Loucy (cell line): ENCODE results near the gene MYEOV.

Experiments used
- H2AFZ ChIP-seq: fragments of 200-600 bp; sonication (generic); 2 replicates; pipeline ENCODE4 v1.6.0; 2016; ENCODE audit warnings: antibody characterized with exemption, mild to moderate bottlenecking, low read length, moderate library complexity
- H3F3A ChIP-seq: fragments of 200-600 bp; 2 replicates; pipeline ENCODE4 v1.6.0; 2016; ENCODE audit warnings: antibody characterized with exemption, low read depth, mild to moderate bottlenecking
- H3K27me3 ChIP-seq: fragments of 200-600 bp; sonication (generic); 2 replicates; pipeline ENCODE4 v1.6.1; 2014; ENCODE audit warnings: low read length, mild to moderate bottlenecking; ENCODE audit not compliant: insufficient read depth, poor library complexity, severe bottlenecking
- H3K36me3 ChIP-seq: fragments of 200-600 bp; sonication (generic); 2 replicates; pipeline ENCODE4 v1.6.1; 2016; ENCODE audit warnings: low read length; ENCODE audit not compliant: insufficient read depth
- H3K4me1 ChIP-seq: fragments of 200-600 bp; sonication (generic); 2 replicates; pipeline ENCODE4 v1.5.1; 2014; ENCODE audit warnings: low read length, mild to moderate bottlenecking; ENCODE audit not compliant: insufficient read depth, poor library complexity, severe bottlenecking
- H3K4me2 ChIP-seq: fragments of 200-600 bp; sonication (generic); 2 replicates; pipeline ENCODE4 v1.6.0; 2014; ENCODE audit warnings: antibody characterized with exemption, low read length, low read depth, mild to moderate bottlenecking; ENCODE audit not compliant: poor library complexity, severe bottlenecking
- H3K4me3 ChIP-seq: fragments of 200-600 bp; sonication (generic); 2 replicates; pipeline ENCODE4 v1.5.1; 2014; ENCODE audit warnings: low read length, mild to moderate bottlenecking, mixed read lengths; ENCODE audit not compliant: poor library complexity, severe bottlenecking
- H3K79me2 ChIP-seq: fragments of 200-600 bp; sonication (generic); 2 replicates; pipeline ENCODE4 v1.6.1; 2014; ENCODE audit warnings: low read length; ENCODE audit not compliant: insufficient read depth
- H3K9ac ChIP-seq: fragments of 200-600 bp; sonication (generic); 2 replicates; pipeline ENCODE4 v1.6.0; 2014; ENCODE audit warnings: mild to moderate bottlenecking, low read depth, low read length, moderate library complexity; ENCODE audit not compliant: poor library complexity, severe bottlenecking
- H3K9me2 ChIP-seq: fragments of 200-600 bp; sonication (generic); replicated peaks from 2 replicates; pipeline ENCODE4 v1.6.1; 2016; ENCODE audit warnings: low read depth, low read length, mixed read lengths
- H3K9me3 ChIP-seq: fragments of 200-600 bp; sonication (generic); 2 replicates; pipeline ENCODE4 v1.6.1; 2014; ENCODE audit warnings: mild to moderate bottlenecking, antibody characterized with exemption, low read length, low read depth; ENCODE audit not compliant: insufficient read depth
- H4K20me1 ChIP-seq: fragments of 200-600 bp; sonication (generic); 2 replicates; pipeline ENCODE4 v1.6.0; 2014; ENCODE audit warnings: antibody characterized with exemption, low read length, mild to moderate bottlenecking; ENCODE audit not compliant: insufficient read depth, poor library complexity, severe bottlenecking
- CTCF ChIP-seq: fragments of 200-600 bp; sonication (generic); conservative IDR thresholded peaks from 2 replicates; pipeline ENCODE4 v1.5.1; 2014; ENCODE audit warnings: mild to moderate bottlenecking, antibody characterized with exemption, low read length
- EZH2phosphoT487 ChIP-seq: fragments of 200-600 bp; IDR thresholded peaks from 2 replicates; pipeline ENCODE4 v1.6.1; 2018; ENCODE audit warnings: antibody characterized with exemption, mild to moderate bottlenecking, moderate library complexity, borderline replicate concordance

MYEOV gene

DNA sequence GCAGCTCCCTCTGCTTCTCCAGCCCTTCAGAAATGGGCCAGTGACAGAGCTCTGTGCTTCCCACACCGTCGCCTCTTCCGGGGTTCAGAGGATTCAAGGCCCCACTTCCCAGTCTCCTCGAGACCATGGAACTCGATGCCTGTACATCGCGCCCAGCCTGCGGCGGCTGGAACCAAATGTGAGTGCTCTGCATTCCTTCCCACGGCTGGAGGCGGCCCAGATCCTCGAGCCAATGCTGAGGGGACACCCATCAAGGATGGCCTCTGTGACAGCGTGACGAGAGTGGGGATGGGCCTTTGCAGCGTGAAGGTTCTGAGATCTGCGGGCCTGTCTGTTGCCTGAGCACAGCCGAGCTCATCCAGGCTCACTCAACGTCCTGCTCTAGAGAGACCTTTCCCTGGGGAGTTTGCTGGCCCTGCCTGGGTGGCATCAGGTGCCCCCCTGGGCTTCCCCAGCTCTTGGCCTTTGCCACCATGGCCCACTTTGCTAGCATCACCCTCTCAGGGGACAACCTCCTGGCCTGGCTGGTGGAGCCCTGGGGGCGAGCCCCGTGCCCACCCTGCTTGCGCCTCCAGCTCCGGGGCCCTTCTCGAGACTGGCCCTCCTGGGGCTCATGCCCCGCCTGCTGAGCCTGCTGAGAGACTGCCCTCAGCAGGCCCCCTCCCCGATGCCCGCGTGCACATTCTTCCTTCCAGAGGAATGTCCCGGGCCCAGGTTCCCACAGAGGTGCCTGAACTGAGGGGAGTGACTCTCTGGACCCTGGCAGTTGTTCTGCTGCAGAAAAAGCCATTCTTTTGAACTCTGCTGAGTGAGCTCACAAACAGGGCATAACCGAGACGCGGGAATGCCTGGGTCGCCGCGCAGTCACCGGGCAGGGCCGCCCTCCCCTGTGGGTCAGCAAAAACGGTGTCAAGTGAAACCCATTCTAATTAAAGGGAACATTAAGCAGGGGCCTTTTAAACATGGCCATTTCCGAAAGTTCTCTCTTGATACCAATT lies 7.3 kb upstream of the MYEOV start:
- Histone ChIP-seq H3K4me2 (no peak overlapping the region), H2AFZ (no peak overlapping the region), H3F3A (no peaks in the 10 kb centered on the region)

DNA sequence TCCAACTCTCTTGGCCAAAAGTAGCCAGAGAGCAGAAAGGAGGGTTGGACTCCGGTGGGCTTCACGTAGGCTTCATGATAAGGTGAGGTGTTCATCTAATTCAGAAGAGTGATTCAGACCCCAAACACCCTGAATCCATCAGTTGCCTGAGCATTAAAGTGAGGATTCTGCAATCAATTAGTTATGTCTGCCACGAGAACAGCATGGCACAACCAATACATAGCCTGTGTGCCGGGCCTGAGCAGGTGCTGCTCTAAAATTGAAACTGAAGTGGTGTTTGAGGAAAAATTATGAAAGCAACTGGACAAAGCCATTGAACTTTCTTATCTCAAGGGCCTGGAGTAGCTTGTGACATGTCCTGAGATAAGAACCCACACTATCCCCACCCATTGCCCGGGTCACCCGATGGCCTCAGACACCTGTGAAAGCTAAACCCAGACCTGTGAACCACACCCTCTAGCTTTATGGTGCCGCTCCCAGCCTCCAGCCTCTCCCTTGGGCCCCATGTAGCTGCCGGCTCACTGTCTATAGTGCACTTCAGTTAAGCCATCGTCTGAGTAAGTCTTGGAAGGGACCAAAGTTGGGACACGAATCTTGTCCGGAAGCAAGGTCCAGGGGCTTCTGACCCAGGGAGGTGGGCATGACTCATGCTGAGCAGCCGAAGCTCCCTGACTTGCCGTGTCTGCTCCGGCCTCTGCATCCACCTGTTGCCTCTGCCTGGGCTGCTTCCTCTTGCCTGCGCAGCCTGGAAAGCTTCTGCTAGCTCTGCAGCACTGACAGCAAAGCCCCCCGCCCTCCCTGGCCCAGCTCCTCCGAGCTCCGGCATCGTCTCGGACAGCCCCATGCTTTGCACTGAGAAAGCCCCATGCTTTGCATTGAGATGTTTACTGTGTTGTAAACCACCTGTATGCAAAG lies 5.7 kb upstream of the MYEOV start:
- Histone ChIP-seq H3K4me3 (no peak overlapping the region), H3K4me1 (peaks cover 8% of the 10 kb centered on the region), H3K9ac (no peak overlapping the region), H3F3A (no peaks in the 10 kb centered on the region), H3K79me2 (no peaks in the 10 kb centered on the region), H3K27me3 (no peaks in the 10 kb centered on the region), H2AFZ (no peak overlapping the region), H3K4me2 (no peak overlapping the region), H4K20me1 (no peaks in the 10 kb centered on the region), H3K9me2 (no peaks in the 10 kb centered on the region), H3K9me3 (no peaks in the 10 kb centered on the region), H3K36me3 (no peaks in the 10 kb centered on the region)
- TF ChIP-seq CTCF (no peak), EZH2phosphoT487 (no peak)

More for the DNA sequence above, 7.3 kb upstream of the MYEOV start:
- Histone ChIP-seq H3K4me1 (no peaks in the 10 kb centered on the region), H3K27me3 (no peaks in the 10 kb centered on the region), H3K9me3 (no peaks in the 10 kb centered on the region), H3K4me3 (no peak overlapping the region), H4K20me1 (no peaks in the 10 kb centered on the region), H3K79me2 (no peaks in the 10 kb centered on the region), H3K9me2 (no peaks in the 10 kb centered on the region), H3K36me3 (no peaks in the 10 kb centered on the region), H3K9ac (no peak overlapping the region)
- TF ChIP-seq EZH2phosphoT487 = no peak
- TF ChIP-seq CTCF = no peak

- no peak overlapping the region for H3K4me3 ChIP-seq
- H3K4me1 ChIP-seq = peaks cover 13% of the 10 kb centered on the region
- no peaks in the 10 kb centered on the region for H3K9me3 ChIP-seq
- no peak overlapping the region for H3K4me2 ChIP-seq
- H3K9ac ChIP-seq = no peak overlapping the region
- no peaks in the 10 kb centered on the region for H3F3A ChIP-seq
- no peak overlapping the region for H2AFZ ChIP-seq
- H3K9me2 ChIP-seq = no peaks in the 10 kb centered on the region
- TF ChIP-seq CTCF (no peak), EZH2phosphoT487 (no peak)
- H3K27me3 ChIP-seq = no peaks in the 10 kb centered on the region
- no peaks in the 10 kb centered on the region for H4K20me1 ChIP-seq
- H3K36me3 ChIP-seq = no peaks in the 10 kb centered on the region
- H3K79me2 ChIP-seq = no peaks in the 10 kb centered on the region
Measured at GRCh38 chr11:69288883-69289242, 5.1 kb upstream of the MYEOV start.
